Measurements from ENCODE around the gene C20orf173.

C20orf173 gene

DNA sequence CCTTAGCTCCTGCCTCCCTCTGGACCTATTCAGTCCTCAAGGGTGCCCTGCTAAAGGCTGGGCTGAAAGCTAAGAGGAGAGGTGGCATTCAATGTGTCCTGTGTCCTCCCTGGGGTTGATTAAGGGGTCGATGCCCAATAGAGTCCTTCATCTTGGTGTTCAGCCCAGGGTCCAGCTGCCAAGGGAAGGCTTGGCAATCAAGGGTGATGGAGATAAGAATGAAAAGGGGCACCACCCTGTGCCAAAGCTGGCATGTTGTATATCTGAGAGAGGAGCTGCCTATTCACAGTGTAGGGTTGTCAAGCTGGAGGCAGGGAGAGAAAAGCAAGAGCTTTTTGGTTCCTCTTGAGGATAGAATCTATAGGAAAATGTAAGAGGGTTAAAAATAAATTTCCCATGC lies 12.3 kb downstream of the C20orf173 start:
- Histone ChIP-seq H3K4me3 (ENCODE audit: low read depth, low read length) (no peak overlapping the region), H3K36me3 (peaks cover 4% of the 10 kb centered on the region; the same call in 1 of the 2 replicates), H3K27me3 (no peaks in the 10 kb centered on the region), H3K4me1 (no peaks in the 10 kb centered on the region), H3K9me3 (no peaks in the 10 kb centered on the region)
- TF ChIP-seq, protein P1, sequence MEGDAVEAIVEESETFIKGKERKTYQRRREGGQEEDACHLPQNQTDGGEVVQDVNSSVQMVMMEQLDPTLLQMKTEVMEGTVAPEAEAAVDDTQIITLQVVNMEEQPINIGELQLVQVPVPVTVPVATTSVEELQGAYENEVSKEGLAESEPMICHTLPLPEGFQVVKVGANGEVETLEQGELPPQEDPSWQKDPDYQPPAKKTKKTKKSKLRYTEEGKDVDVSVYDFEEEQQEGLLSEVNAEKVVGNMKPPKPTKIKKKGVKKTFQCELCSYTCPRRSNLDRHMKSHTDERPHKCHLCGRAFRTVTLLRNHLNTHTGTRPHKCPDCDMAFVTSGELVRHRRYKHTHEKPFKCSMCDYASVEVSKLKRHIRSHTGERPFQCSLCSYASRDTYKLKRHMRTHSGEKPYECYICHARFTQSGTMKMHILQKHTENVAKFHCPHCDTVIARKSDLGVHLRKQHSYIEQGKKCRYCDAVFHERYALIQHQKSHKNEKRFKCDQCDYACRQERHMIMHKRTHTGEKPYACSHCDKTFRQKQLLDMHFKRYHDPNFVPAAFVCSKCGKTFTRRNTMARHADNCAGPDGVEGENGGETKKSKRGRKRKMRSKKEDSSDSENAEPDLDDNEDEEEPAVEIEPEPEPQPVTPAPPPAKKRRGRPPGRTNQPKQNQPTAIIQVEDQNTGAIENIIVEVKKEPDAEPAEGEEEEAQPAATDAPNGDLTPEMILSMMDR (IDR thresholded peaks at IDR 0.05; ENCODE audit: low read depth, low read length) = no peak
- DNase-seq = no peak

DNA sequence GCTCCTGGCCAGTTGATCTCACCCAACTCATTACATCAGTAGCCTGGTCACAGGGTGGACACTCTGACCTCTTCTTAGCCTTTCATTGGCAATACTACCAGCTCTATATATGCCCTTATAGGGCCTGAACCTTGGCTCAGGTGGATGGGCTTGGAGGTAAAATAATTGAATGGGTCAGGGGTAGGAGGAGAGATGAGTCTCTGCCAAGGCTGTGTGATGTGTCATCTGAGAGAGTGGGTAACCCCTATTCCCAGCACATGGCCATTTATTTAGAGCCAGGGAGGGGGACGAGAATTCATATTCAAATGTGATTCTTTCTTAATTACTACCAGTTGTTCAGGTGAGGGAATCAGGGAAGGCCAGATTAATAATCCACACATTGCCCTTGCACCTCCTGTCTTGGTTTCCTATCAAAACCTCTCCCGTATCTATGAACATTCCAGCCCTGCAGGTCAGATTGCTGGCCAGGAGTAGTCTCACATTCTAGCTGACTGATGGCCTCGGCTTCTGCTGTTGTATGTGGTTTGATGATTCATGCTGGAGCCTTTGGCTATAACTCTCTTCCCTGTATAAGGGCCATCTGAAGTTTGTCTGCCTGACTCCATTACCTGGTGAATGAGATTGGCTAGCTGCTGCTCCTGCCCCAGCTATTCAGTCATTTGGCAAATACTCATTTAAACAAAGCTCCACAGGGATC lies 13.4 kb downstream of the C20orf173 start:
- TF ChIP-seq, protein P1 (IDR thresholded peaks at IDR 0.05; ENCODE audit: low read depth, low read length) = no peak
- DNase-seq = no peak
- no peaks in the 10 kb centered on the region for H3K4me1 ChIP-seq
- H3K4me3 ChIP-seq (ENCODE audit: low read depth, low read length) = no peak overlapping the region
- peaks cover 4% of the 10 kb centered on the region; the same call in 1 of the 2 replicates for H3K36me3 ChIP-seq
- no peaks in the 10 kb centered on the region for H3K9me3 ChIP-seq
- H3K27me3 ChIP-seq = no peaks in the 10 kb centered on the region

DNA sequence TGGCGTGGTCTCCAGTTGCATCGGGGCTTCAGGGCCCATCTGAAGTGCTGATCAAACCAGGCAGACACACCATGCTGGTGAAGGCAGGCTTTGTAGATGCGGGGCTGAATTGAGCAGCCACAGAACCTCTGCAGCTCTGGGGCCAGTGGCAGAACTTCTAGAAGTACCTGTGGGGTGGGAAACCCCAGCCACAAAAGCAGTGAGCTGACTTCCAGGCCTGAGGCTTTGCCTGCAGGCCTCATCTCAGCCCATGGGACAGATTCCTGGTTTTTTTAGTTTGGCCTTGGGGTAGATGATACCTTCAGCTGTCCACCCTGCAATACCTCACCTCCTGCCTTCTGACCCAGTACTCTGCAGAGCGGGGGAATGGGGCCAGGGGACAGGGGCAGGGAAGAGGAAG lies 14.1 kb downstream of the C20orf173 start:
- TF ChIP-seq, protein P1 (IDR thresholded peaks at IDR 0.05; ENCODE audit: low read depth, low read length) = no peak
- Histone ChIP-seq H3K36me3 (peaks cover 4% of the 10 kb centered on the region; the same call in 1 of the 2 replicates), H3K4me3 (ENCODE audit: low read depth, low read length) (no peak overlapping the region), H3K4me1 (no peaks in the 10 kb centered on the region), H3K9me3 (no peaks in the 10 kb centered on the region), H3K27me3 (no peaks in the 10 kb centered on the region)
- no peak for DNase-seq

GRCh38 chr20:35514371-35514932 lies 15.0 kb downstream of the C20orf173 start:
- no peaks in the 10 kb centered on the region for H3K4me1 ChIP-seq
- DNase-seq = no peak
- H3K36me3 ChIP-seq = peaks cover 4% of the 10 kb centered on the region; the same call in 1 of the 2 replicates
- TF ChIP-seq, protein P1 (IDR thresholded peaks at IDR 0.05; ENCODE audit: low read depth, low read length) = no peak
- H3K27me3 ChIP-seq = no peaks in the 10 kb centered on the region
- H3K9me3 ChIP-seq = no peaks in the 10 kb centered on the region
- H3K4me3 ChIP-seq (ENCODE audit: low read depth, low read length) = no peak overlapping the region

GRCh38 chr20:35511814-35512420 lies 17.5 kb downstream of the C20orf173 start:
- Histone ChIP-seq H3K4me3 (ENCODE audit: low read depth, low read length) (no peak overlapping the region), H3K9me3 (no peaks in the 10 kb centered on the region), H3K36me3 (peaks cover 4% of the 10 kb centered on the region), H3K4me1 (no peaks in the 10 kb centered on the region), H3K27me3 (no peaks in the 10 kb centered on the region)
- DNase-seq = peak; percentile 40
- TF ChIP-seq, protein P1 (IDR thresholded peaks at IDR 0.05; ENCODE audit: low read depth, low read length) = peak; percentile 84

Data from BE2C (cell line).